Measurements from ENCODE around the gene NUP50.

NUP50 gene

DNA sequence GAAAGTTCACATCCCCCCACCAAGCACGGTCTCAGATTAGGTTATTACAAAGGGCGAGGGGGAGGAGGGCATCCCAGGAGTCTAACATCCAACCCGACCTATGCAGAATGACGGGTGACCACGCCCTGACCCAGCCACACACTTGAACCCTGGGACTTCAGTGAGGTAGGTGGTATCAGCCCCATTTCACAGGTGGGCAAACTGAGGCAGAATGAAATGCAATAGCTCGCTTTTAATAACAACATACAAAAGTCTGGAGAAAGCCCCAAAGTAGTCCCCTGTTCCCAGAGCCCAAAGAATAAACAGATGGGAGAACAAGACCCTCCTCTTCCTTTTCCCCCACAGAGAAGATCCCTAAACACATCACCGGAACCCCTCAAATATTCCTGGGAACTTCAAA lies 31.9 kb downstream of the NUP50 start:
- DNase-seq (ENCODE audit: low spot score): no peak
- no peak for TF ChIP-seq CTCF (IDR thresholded peaks at IDR 0.05; ENCODE audit: extremely low read depth, missing control alignments)

DNA sequence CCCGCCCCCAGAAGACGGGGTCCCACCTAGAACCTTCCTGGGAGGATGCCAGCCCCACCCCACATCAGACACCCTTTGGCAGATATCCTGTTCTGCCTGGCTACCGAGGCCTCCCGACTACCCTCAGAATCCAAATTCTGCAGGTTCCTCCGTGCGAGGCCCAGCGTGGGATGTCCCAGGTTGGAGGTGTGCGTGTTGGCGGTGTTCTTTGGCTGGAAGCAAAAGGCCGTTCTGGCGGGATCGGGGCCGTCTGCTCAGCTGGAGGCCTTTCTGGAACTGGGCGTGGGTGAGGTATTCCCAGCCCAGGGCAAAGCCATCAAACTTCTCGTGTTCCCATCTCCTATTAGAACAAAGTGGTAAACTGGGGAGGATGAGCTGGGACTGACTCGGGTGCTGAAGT lies 32.6 kb downstream of the NUP50 start:
- no peak for TF ChIP-seq CTCF (IDR thresholded peaks at IDR 0.05; ENCODE audit: extremely low read depth, missing control alignments)
- no peak for DNase-seq (ENCODE audit: low spot score)

DNA sequence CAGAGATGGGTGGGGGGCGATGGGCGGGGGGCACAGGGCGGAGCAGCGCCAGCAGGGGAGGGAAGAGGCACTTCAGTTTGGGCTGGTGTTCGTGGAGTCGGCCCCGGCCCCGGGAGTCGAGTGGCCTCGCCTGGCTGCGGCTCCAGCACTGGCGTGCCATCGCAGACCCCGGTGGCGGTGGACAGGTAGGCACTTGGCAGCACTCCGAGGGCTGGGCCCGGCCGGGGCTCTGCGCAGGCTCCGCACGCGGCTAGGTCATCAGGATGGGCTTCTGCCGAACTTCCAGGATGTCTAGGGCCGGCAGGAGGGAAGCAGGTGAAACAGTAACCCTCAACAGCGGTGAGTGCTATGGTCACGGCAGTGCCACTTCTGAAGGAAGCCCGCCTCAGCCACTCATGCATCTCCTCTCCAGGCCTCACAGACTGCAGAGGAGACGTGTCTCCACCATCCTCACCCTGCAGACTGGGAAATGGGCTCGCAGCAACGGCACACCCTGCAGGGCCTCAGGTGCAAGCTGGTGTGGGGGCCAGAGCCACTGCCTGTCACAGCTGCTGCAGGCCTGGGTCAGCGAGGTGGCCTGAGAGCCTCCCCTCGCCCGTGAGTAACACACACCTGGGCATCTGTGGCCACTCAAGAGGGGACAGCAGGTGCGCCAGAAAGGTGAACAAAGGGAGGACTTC lies 33.3 kb downstream of the NUP50 start:
- TF ChIP-seq CTCF (IDR thresholded peaks at IDR 0.05; ENCODE audit: extremely low read depth, missing control alignments): no peak
- peak; percentile 14 for DNase-seq (ENCODE audit: low spot score)

GRCh38 chr22:45197606-45198462 lies 34.1 kb downstream of the NUP50 start:
- DNase-seq (ENCODE audit: low spot score): peak; percentile 14
- no peak for TF ChIP-seq CTCF (IDR thresholded peaks at IDR 0.05; ENCODE audit: extremely low read depth, missing control alignments)

- no peak for TF ChIP-seq CTCF (IDR thresholded peaks at IDR 0.05; ENCODE audit: extremely low read depth, missing control alignments)
Observed at GRCh38 chr22:45198463-45198795, 34.7 kb downstream of the NUP50 start.

GRCh38 chr22:45199723-45200122 lies 36.0 kb downstream of the NUP50 start:
- peak; percentile 20 for DNase-seq (ENCODE audit: low spot score)
- no peak for TF ChIP-seq CTCF (IDR thresholded peaks at IDR 0.05; ENCODE audit: extremely low read depth, missing control alignments)

More at GRCh38 chr22:45198463-45198795, 34.7 kb downstream of the NUP50 start:
- DNase-seq (ENCODE audit: low spot score): peak; percentile 12

DNA sequence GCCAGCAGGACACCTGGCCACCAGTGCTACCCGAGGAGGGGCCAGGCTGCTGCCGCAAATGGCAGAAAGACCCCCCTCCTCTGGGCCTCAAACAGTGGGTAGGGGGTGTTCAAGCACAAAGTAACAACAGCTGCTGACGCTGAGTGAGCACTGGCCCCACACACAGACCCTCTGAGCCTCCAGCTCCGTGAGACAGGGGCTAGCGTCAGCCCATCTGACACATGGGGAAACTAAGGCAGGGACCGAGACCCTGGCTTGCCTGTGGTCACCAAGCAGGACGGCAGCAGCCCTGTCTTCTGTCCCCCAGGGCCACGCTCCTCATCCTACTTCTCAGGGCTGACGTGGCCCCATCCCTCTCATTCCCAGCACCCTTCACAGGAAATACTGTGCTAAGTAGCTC lies 36.5 kb downstream of the NUP50 start:
- TF ChIP-seq CTCF (IDR thresholded peaks at IDR 0.05; ENCODE audit: extremely low read depth, missing control alignments): no peak
- no peak for DNase-seq (ENCODE audit: low spot score)
